Measurements from ENCODE around the gene CASZ1.

DNA sequence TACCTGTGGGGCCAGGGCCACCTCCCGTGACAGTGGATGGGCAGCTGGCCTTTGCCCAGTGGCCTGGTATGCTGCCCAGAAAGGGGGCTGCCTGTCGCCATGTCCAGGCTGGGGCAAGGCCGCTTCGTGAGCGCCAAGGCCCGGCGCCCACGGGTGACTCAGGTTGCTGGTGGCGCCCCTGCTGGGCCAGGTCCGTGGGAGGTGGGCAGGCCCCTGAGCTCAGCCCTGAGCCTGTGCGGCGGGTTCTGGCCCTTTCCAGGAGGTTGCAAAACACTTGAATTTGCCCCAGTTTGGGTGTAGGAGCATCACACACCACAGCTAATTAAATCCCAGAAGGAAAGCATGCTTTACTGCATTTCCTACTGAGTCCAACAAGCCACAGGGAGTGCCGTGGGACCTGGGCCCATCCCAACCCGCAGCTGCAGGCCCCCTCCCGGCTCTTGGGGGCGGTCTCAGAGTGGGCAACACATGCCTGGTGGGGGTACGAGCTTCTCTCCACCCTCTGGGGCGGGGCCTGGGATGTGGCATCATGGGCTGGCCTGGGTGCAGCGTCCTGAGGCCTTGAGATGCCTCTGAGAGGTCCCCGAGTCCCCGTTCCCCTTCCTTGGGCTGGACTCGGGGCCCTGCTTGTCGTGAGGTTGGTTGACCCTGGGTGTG is 161.9 kb downstream of the CASZ1 start:
- TF ChIP-seq, protein P1, sequence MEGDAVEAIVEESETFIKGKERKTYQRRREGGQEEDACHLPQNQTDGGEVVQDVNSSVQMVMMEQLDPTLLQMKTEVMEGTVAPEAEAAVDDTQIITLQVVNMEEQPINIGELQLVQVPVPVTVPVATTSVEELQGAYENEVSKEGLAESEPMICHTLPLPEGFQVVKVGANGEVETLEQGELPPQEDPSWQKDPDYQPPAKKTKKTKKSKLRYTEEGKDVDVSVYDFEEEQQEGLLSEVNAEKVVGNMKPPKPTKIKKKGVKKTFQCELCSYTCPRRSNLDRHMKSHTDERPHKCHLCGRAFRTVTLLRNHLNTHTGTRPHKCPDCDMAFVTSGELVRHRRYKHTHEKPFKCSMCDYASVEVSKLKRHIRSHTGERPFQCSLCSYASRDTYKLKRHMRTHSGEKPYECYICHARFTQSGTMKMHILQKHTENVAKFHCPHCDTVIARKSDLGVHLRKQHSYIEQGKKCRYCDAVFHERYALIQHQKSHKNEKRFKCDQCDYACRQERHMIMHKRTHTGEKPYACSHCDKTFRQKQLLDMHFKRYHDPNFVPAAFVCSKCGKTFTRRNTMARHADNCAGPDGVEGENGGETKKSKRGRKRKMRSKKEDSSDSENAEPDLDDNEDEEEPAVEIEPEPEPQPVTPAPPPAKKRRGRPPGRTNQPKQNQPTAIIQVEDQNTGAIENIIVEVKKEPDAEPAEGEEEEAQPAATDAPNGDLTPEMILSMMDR (IDR thresholded peaks at IDR 0.05): no peak
- TF ChIP-seq POLR2A (IDR thresholded peaks at IDR 0.05): no peak

All from testis (tissue), 2 donors.